HEK293 (cell line): ENCODE results near the gene SLFN11.

ENCODE experiments used
- KLF16 ChIP-seq: fragments of 450-650 bp; formaldehyde crosslinking; IDR thresholded peaks from 2 replicates; pipeline ENCODE4 v1.5.1; 2017; ENCODE audit warnings: missing biosample characterization, missing genetic modification characterization
- MEIS1 ChIP-seq: sonication (generic); formaldehyde crosslinking; IDR thresholded peaks from 2 replicates; pipeline ENCODE4 v1.8.1; 2022; ENCODE audit warnings: missing genetic modification reagents, mild to moderate bottlenecking, borderline replicate concordance
- REPIN1 ChIP-seq: fragments of 450-650 bp; formaldehyde crosslinking; IDR thresholded peaks from 2 replicates; pipeline ENCODE4 v1.5.1; 2017; ENCODE audit warnings: missing biosample characterization, missing genetic modification characterization, low read depth
- ZBTB8A ChIP-seq: fragments of 450-650 bp; formaldehyde crosslinking; IDR thresholded peaks from 2 replicates; pipeline ENCODE4 v1.5.1; 2016; ENCODE audit warnings: missing biosample characterization, missing genetic modification characterization
- ZEB2 ChIP-seq: fragments of 450-650 bp; formaldehyde crosslinking; IDR thresholded peaks from 2 replicates; pipeline ENCODE4 v1.5.1; 2016; ENCODE audit warnings: missing biosample characterization, missing genetic modification characterization
- ZFP41 ChIP-seq: fragments of 450-650 bp; formaldehyde crosslinking; IDR thresholded peaks from 2 replicates; pipeline ENCODE4 v1.5.1; 2016; ENCODE audit warnings: missing biosample characterization, missing genetic modification characterization, borderline replicate concordance
- ZNF398 ChIP-seq: fragments of 450-650 bp; formaldehyde crosslinking; IDR thresholded peaks from 2 replicates; pipeline ENCODE4 v1.5.1; 2017; ENCODE audit warnings: missing biosample characterization, missing genetic modification characterization
- ZNF660 ChIP-seq: fragments of 450-650 bp; IDR thresholded peaks from 2 replicates; pipeline ENCODE4 v1.5.1; 2018; ENCODE audit warnings: missing biosample characterization, mild to moderate bottlenecking, missing genetic modification characterization
- ZNF792 ChIP-seq: fragments of 450-650 bp; formaldehyde crosslinking; IDR thresholded peaks from 2 replicates; pipeline ENCODE4 v1.5.1; 2016; ENCODE audit warnings: missing biosample characterization, missing genetic modification characterization
- TF ChIP-seq, protein P1 (sequence below): fragments of 450-650 bp; formaldehyde crosslinking; IDR thresholded peaks from 2 replicates; pipeline ENCODE4 v1.5.1; 2016; ENCODE audit warnings: missing biosample characterization, missing genetic modification characterization
- TF ChIP-seq, protein P2 (sequence below): fragments of 450-650 bp; formaldehyde crosslinking; IDR thresholded peaks from 2 replicates; pipeline ENCODE4 v1.5.1; 2016; ENCODE audit warnings: missing biosample characterization, missing genetic modification characterization

DNA sequence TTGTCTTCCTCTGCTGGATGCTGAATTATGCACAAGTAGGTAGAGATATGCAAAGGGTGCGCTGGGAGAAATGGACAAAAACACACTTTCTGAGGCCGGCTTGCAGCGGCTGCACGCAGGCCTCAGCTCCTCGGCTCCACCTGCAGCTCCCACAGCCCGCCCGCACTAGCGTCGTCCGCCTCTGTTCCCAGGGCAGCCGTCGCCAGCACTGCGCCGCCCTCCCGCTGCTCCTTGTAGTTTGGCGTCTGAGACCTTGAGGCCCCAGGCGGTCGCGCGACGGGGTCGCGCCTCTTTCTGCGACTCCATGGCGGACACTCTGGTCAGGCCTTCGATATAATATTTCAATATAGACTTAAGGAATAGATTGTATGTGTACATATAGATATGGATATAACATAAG, 34.1 kb upstream of the SLFN11 start:
- no peak for TF ChIP-seq ZNF398 (tag by site-specific recombination)
- TF ChIP-seq, protein P1, sequence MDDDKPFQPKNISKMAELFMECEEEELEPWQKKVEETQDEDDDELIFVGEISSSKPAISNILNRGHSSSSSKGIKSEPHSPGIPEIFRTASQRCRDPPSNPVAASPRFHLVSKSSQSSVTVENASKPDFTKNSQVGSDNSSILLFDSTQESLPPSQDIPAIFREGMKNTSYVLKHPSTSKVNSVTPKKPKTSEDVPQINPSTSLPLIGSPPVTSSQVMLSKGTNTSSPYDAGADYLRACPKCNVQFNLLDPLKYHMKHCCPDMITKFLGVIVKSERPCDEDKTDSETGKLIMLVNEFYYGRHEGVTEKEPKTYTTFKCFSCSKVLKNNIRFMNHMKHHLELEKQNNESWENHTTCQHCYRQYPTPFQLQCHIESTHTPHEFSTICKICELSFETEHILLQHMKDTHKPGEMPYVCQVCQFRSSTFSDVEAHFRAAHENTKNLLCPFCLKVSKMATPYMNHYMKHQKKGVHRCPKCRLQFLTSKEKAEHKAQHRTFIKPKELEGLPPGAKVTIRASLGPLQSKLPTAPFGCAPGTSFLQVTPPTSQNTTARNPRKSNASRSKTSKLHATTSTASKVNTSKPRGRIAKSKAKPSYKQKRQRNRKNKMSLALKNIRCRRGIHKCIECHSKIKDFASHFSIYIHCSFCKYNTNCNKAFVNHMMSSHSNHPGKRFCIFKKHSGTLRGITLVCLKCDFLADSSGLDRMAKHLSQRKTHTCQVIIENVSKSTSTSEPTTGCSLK: no peak
- no peak for TF ChIP-seq MEIS1
- TF ChIP-seq, protein P2, sequence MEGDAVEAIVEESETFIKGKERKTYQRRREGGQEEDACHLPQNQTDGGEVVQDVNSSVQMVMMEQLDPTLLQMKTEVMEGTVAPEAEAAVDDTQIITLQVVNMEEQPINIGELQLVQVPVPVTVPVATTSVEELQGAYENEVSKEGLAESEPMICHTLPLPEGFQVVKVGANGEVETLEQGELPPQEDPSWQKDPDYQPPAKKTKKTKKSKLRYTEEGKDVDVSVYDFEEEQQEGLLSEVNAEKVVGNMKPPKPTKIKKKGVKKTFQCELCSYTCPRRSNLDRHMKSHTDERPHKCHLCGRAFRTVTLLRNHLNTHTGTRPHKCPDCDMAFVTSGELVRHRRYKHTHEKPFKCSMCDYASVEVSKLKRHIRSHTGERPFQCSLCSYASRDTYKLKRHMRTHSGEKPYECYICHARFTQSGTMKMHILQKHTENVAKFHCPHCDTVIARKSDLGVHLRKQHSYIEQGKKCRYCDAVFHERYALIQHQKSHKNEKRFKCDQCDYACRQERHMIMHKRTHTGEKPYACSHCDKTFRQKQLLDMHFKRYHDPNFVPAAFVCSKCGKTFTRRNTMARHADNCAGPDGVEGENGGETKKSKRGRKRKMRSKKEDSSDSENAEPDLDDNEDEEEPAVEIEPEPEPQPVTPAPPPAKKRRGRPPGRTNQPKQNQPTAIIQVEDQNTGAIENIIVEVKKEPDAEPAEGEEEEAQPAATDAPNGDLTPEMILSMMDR (tag by site-specific recombination): no peak
- TF ChIP-seq ZBTB8A: no peak
- no peak for TF ChIP-seq ZNF660 (tag by site-specific recombination)
- no peak for TF ChIP-seq ZNF792 (tag by site-specific recombination)
- no peak for TF ChIP-seq REPIN1 (tag by site-specific recombination)
- TF ChIP-seq ZFP41 (tag by site-specific recombination): no peak
- TF ChIP-seq KLF16 (tag by site-specific recombination): no peak
- TF ChIP-seq ZEB2: no peak
